ENCODE measurements around the gene BCL2L13. TPM values are rescaled to one million over a fixed set of nuclear protein-coding genes. Genes with fewer than 3 reads are reported as not detected.

BCL2L13 gene
- total RNA-seq, 2 experiments from 2014 or later: 35.3 to 38.0 TPM

DNA sequence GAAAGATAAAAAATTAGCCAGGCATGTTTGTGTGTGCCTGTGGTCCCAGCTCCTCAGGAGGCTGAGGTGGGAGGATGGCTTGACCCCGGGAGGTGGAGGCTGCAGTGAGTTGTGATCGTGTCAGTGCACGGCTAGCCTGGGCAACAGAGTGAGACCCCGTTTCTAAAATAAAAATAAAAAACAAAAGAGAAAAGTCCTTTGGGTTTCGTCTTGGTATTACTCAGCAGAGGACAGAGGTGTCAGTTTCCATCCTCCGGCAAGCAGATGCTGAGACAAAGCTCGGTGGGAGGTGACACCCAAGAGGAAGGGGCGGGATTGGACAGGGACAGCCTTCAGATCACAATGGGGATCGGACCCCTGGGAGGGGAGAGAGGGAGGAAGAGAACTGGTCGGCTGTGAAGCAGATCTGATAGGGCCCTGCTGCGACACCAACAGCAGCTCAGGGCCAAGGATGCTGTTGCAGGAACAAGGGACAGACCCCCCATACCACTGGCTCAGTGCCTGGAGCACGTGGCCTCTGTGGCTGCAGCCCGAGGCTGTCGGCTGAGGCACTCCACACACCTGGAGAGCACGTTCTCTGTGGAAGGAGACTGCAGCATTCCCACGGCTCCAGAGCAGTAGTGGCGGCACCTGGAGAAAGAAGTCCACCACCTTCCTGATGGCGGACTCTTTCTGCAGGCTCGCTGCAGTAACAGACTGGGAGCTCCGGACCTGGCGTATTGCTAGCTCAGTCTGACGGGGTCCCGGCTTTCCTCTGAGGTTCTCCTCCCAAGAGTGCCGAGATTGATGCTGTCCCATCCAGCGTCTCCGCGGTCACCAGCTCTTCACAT lies 140.9 kb downstream of the BCL2L13 start:
- Mint-ChIP-seq H3K36me3 (peaks cover 4% of the 10 kb centered on the region), H3K27me3 (no peaks in the 10 kb centered on the region), H3K4me1 (peaks cover 64% of the 10 kb centered on the region), H3K4me3 (peak overlapping the region; percentile 32), H3K27ac (peak overlapping the region; percentile 58), H3K9me3 (peaks cover 1% of the 10 kb centered on the region)
- peak; percentile 47 for DNase-seq

DNA sequence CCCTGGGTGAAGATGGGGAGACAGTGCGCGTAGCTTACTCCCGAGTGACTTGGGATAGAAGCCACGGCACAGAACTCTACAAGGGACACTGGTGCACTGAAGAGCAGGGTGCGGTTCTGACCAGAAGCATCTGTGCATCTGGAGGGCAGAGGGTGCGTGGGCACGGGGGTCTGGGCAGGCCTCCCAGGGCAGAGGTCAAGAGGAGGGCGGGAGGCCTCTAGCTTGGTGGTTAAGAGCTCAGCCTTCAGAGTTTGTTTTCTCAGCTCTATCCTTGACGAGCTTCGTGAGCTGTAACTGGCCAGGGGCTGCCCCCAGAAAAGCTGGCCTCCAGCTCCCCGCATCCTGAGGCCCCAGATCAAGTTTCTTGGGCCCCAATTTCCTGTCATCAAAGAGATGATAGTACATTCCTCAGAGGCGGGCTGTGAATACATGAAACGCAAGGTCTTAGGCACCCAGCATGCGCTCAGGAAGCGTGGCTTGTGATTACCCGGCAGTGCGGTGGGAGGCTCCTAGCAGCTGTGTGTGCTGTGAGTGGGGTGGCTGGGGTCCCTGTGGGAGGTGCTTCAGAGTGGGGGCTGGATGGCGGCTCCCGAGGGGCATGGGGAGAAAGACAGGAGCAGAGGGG lies 141.7 kb downstream of the BCL2L13 start:
- peak overlapping the region; percentile 58 for H3K27ac Mint-ChIP-seq
- peaks cover 59% of the 10 kb centered on the region for H3K4me1 Mint-ChIP-seq
- H3K27me3 Mint-ChIP-seq: no peaks in the 10 kb centered on the region
- H3K9me3 Mint-ChIP-seq: peaks cover 1% of the 10 kb centered on the region
- H3K4me3 Mint-ChIP-seq: no peak overlapping the region
- H3K36me3 Mint-ChIP-seq: peaks cover 4% of the 10 kb centered on the region
- peak; percentile 38 for DNase-seq

Other genes starting within 250 kb of the BCL2L13 start
- gene SLC25A18, start 75.3 kb upstream of the BCL2L13 start, total RNA-seq: not detected
- gene ATP6V1E1, start 10.0 kb upstream of the BCL2L13 start, total RNA-seq: 10 to 100 TPM; 78.7 to 82.1 TPM
- 10 to 100 TPM; 19.6 to 22.0 TPM for gene BID, start 135.7 kb downstream of the BCL2L13 start, total RNA-seq

Measured in activated naive CD8-positive, alpha-beta T cell treated with anti-CD3 and anti-CD28 coated beads for 36 hours (primary cell).